H1 (cell line): ENCODE data around the gene TSN. TPM values are rescaled to one million over a fixed set of nuclear protein-coding genes. Genes with fewer than 3 reads are reported as not detected.

Experiments
- CTCF ChIA-PET: fragments of 300-600 bp; sonication (Branson Sonifier 250); formaldehyde crosslinking; loops from one replicate; lab custom pipeline; 2021; ENCODE audit not compliant: partially characterized antibody; lab: Charles Lee
- POLR2A ChIA-PET: fragments of 300-600 bp; sonication (Branson Sonifier 250); formaldehyde crosslinking; loops from one replicate; lab custom pipeline; 2021; ENCODE audit warnings: inconsistent platforms; ENCODE audit not compliant: partially characterized antibody; lab: Charles Lee
- DNase-seq, 2 experiments: peaks; one replicate each; pipeline versions ENCODE4 v3.0.0 to v3.0.0-alpha.2; 2010 to 2022; ENCODE audit warnings: low spot score in 2 of 2, low read depth in 1 of 2, mixed read lengths in 1 of 2
- FAIRE-seq: peaks from 2 replicates; lab custom pipeline; 2011; peaks lifted over from hg19 to GRCh38; lab: Jason Lieb, UNC
- H2AFZ ChIP-seq: 2 replicates; pipeline ENCODE4 v1.8.1; 2012; ENCODE audit warnings: low read length, inconsistent platforms
- H2AK5ac ChIP-seq: 2 replicates; pipeline ENCODE4 v1.6.1; 2013; ENCODE audit warnings: low read depth, low read length
- H2BK120ac ChIP-seq: replicated peaks from 2 replicates; pipeline ENCODE3; 2013; ENCODE audit warnings: low read depth, low read length, inconsistent platforms
- H2BK12ac ChIP-seq: 2 replicates; pipeline ENCODE4 v1.6.1; 2013; ENCODE audit warnings: low read depth, low read length
- H2BK15ac ChIP-seq: 2 replicates; pipeline ENCODE4 v1.6.1; 2013; ENCODE audit warnings: low read length
- H2BK20ac ChIP-seq: 2 replicates; pipeline ENCODE4 v1.6.1; 2013; ENCODE audit warnings: low read length
- H2BK5ac ChIP-seq: 2 replicates; pipeline ENCODE4 v1.6.1; 2013; ENCODE audit warnings: low read depth, low read length
- H3K14ac ChIP-seq: 2 replicates; pipeline ENCODE4 v1.6.1; 2013; ENCODE audit warnings: inconsistent platforms; ENCODE audit not compliant: insufficient read length
- H3K18ac ChIP-seq: 2 replicates; pipeline ENCODE4 v1.6.1; 2013; ENCODE audit warnings: low read length; ENCODE audit errors: extremely low read depth
- H3K23ac ChIP-seq: 2 replicates; pipeline ENCODE4 v1.6.1; 2013; ENCODE audit warnings: inconsistent platforms; ENCODE audit not compliant: insufficient read length
- H3K23me2 ChIP-seq: 2 replicates; pipeline ENCODE4 v1.6.1; 2013; ENCODE audit warnings: low read depth, low read length
- H3K27ac ChIP-seq: 2 replicates; pipeline ENCODE4 v1.6.1; 2011; ENCODE audit warnings: low read depth, low read length, inconsistent platforms
- H3K27me3 ChIP-seq, 4 experiments: replicated peaks in 1 of 4; 1 replicate in 1 of 4; 2 replicates in 3 of 4; pipeline versions ENCODE4 v1.6.1 to v1.8.1; 2011 to 2013; ENCODE audit warnings: low read length in 3 of 4, mild to moderate bottlenecking in 3 of 4, inconsistent platforms in 2 of 4, mixed read lengths in 2 of 4, moderate library complexity in 1 of 4; ENCODE audit not compliant: control insufficient read depth in 3 of 4, insufficient read depth in 3 of 4; ENCODE audit errors: extremely low read depth in 1 of 4
- H3K36me3 ChIP-seq, 4 experiments: 2 replicates each; pipeline versions ENCODE4 v1.6.1 to v1.8.1; 2011 to 2013; ENCODE audit warnings: mild to moderate bottlenecking in 4 of 4, low read length in 3 of 4, moderate library complexity in 2 of 4, control low read depth in 1 of 4, inconsistent platforms in 1 of 4; ENCODE audit not compliant: insufficient read depth in 4 of 4, control insufficient read depth in 2 of 4
- H3K4ac ChIP-seq: replicated peaks from 2 replicates; pipeline ENCODE3; 2013; ENCODE audit warnings: low read length, low read depth, mixed read lengths, inconsistent platforms; ENCODE audit not compliant: insufficient read length
- H3K4me1 ChIP-seq, 4 experiments: replicated peaks in 1 of 4; 1 replicate in 1 of 4; 2 replicates in 3 of 4; pipeline versions ENCODE4 v1.6.1 to v1.8.1; 2011 to 2013; ENCODE audit warnings: low read length in 3 of 4, inconsistent platforms in 2 of 4, mixed read lengths in 1 of 4; ENCODE audit not compliant: insufficient read depth in 4 of 4, control insufficient read depth in 3 of 4
- H3K4me2 ChIP-seq, 2 experiments: 2 replicates each; pipeline versions ENCODE4 v1.6.1 to v1.8.1; 2011 to 2013; ENCODE audit warnings: low read depth in 2 of 2, low read length in 2 of 2, control low read depth in 1 of 2, inconsistent platforms in 1 of 2, mild to moderate bottlenecking in 1 of 2; ENCODE audit not compliant: insufficient read depth in 1 of 2
- H3K4me3 ChIP-seq, 4 experiments: fragments of 200-600, 300-600 bp in 1 of 4; sonication (generic), shearing (Covaris generic), sonication (Bioruptor Twin) in 1 of 4; 2 replicates each; pipeline versions ENCODE4 v1.5.1 to v1.8.1; 2011 to 2016; ENCODE audit warnings: low read length in 4 of 4, low read depth in 3 of 4, control low read depth in 2 of 4, inconsistent platforms in 2 of 4, mild to moderate bottlenecking in 2 of 4, mixed read lengths in 1 of 4, moderate library complexity in 1 of 4; ENCODE audit not compliant: insufficient read depth in 2 of 4; ENCODE audit errors: extremely low read depth in 1 of 4
- H3K56ac ChIP-seq: replicated peaks from 2 replicates; pipeline ENCODE3; 2013; ENCODE audit warnings: low read depth, mild to moderate bottlenecking, mixed read lengths, low read length, inconsistent platforms; ENCODE audit not compliant: insufficient read length
- H3K79me1 ChIP-seq: 2 replicates; pipeline ENCODE4 v1.6.1; 2013; ENCODE audit warnings: low read depth, low read length, control low read depth
- H3K79me2 ChIP-seq, 2 experiments: 2 replicates each; pipeline versions ENCODE4 v1.6.1 to v1.8.1; 2012 to 2013; ENCODE audit warnings: low read length in 2 of 2, mild to moderate bottlenecking in 2 of 2, inconsistent platforms in 1 of 2; ENCODE audit not compliant: insufficient read depth in 2 of 2, control insufficient read depth in 1 of 2
- H3K9ac ChIP-seq, 4 experiments: replicated peaks in 1 of 4; 1 replicate in 1 of 4; 2 replicates in 3 of 4; pipeline versions ENCODE4 v1.6.1 to v1.8.1; 2011 to 2013; ENCODE audit warnings: low read depth in 3 of 4, low read length in 3 of 4, control low read depth in 2 of 4, mild to moderate bottlenecking in 2 of 4, moderate library complexity in 2 of 4, inconsistent platforms in 1 of 4; ENCODE audit errors: extremely low read depth in 1 of 4
- H3K9me3 ChIP-seq, 2 experiments: 2 replicates each; pipeline versions ENCODE4 v1.6.1 to v1.8.1; 2012 to 2013; ENCODE audit warnings: mild to moderate bottlenecking in 2 of 2, moderate library complexity in 2 of 2, control low read depth in 1 of 2, inconsistent platforms in 1 of 2, low read depth in 1 of 2, low read length in 1 of 2, mixed read lengths in 1 of 2; ENCODE audit not compliant: insufficient read depth in 2 of 2
- H4K20me1 ChIP-seq, 2 experiments: replicated peaks in 1 of 2; 2 replicates each; pipeline versions ENCODE3 to v1.8.1; 2011 to 2013; ENCODE audit warnings: inconsistent platforms in 2 of 2, low read length in 2 of 2, mild to moderate bottlenecking in 1 of 2; ENCODE audit not compliant: insufficient read depth in 2 of 2, control insufficient read depth in 1 of 2
- H4K5ac ChIP-seq: 2 replicates; pipeline ENCODE4 v1.6.1; 2013; ENCODE audit warnings: low read length, low read depth, mixed read lengths, inconsistent platforms; ENCODE audit not compliant: insufficient read length
- H4K8ac ChIP-seq: 2 replicates; pipeline ENCODE4 v1.8.0; 2013; ENCODE audit warnings: mild to moderate bottlenecking, moderate library complexity, low read length, inconsistent platforms; ENCODE audit not compliant: insufficient read depth; ENCODE audit errors: extremely low read depth
- H4K91ac ChIP-seq: replicated peaks from 2 replicates; pipeline ENCODE3; 2013; ENCODE audit warnings: low read length, mixed read lengths, inconsistent platforms; ENCODE audit not compliant: insufficient read length
- CBX5 ChIP-seq: fragments of 300-800, 300-1000 bp; sonication (generic); IDR thresholded peaks from 2 replicates; pipeline ENCODE4 v1.7.1; 2016; ENCODE audit warnings: antibody characterized with exemption, low read length, low read depth
- CEBPB ChIP-seq: IDR thresholded peaks from 2 replicates; pipeline ENCODE4 v1.6.1; 2012; ENCODE audit warnings: low read depth, low read length
- GTF2F1 ChIP-seq: IDR thresholded peaks from 2 replicates; pipeline ENCODE4 v1.6.1; 2012; ENCODE audit warnings: low read depth, low read length, improper control_type of control experiment, borderline replicate concordance
- HDAC2 ChIP-seq, 2 experiments: fragments of 300-600 bp in 1 of 2; sonication (generic) in 1 of 2; IDR thresholded peaks; 2 replicates each; pipeline ENCODE4 v1.6.1; 2011 to 2012; ENCODE audit warnings: low read depth in 2 of 2, low read length in 2 of 2, mild to moderate bottlenecking in 2 of 2, moderate library complexity in 2 of 2, borderline replicate concordance in 1 of 2, inconsistent platforms in 1 of 2
- HDAC6 ChIP-seq: IDR thresholded peaks from one replicate; pipeline ENCODE4 v1.7.1; 2012; ENCODE audit warnings: low read depth, mild to moderate bottlenecking, inconsistent platforms, low read length, moderate library complexity
- MAX ChIP-seq: IDR thresholded peaks from 2 replicates; pipeline ENCODE4 v1.6.1; 2012; ENCODE audit warnings: inconsistent platforms
- POLR2A ChIP-seq, 2 experiments: IDR thresholded peaks; 1 replicate in 1 of 2; 2 replicates in 1 of 2; pipeline ENCODE4 v1.6.1; 2011; ENCODE audit warnings: low read depth in 2 of 2, low read length in 2 of 2, mild to moderate bottlenecking in 2 of 2; ENCODE audit errors: control extremely low read depth in 1 of 2
- POU5F1 ChIP-seq: IDR thresholded peaks from 2 replicates; pipeline ENCODE4 v1.6.1; 2011; ENCODE audit warnings: low read depth, mild to moderate bottlenecking, low read length, moderate library complexity
- RAD21 ChIP-seq, 2 experiments: IDR thresholded peaks in 1 of 2; conservative IDR thresholded peaks in 1 of 2; 2 replicates each; pipeline ENCODE4 v1.6.1; 2011; ENCODE audit warnings: low read depth in 2 of 2, low read length in 2 of 2, improper control_type of control experiment in 1 of 2, inconsistent platforms in 1 of 2, mild to moderate bottlenecking in 1 of 2, moderate library complexity in 1 of 2
- RBBP5 ChIP-seq: IDR thresholded peaks from 2 replicates; pipeline ENCODE4 v1.7.1; 2012; ENCODE audit warnings: low read depth, mild to moderate bottlenecking, inconsistent platforms, low read length, moderate library complexity, borderline replicate concordance
- RNF2 ChIP-seq: fragments of 200-900, 300-1000 bp; sonication (generic); IDR thresholded peaks from 2 replicates; pipeline ENCODE4 v1.7.1; 2016; ENCODE audit warnings: borderline replicate concordance, low read depth, mild to moderate bottlenecking, antibody characterized with exemption, low read length; ENCODE audit not compliant: poor library complexity, severe bottlenecking; ENCODE audit errors: missing control alignments
- SAP30 ChIP-seq: fragments of 300-600 bp; sonication (generic); IDR thresholded peaks from 2 replicates; pipeline ENCODE4 v1.7.1; 2012; ENCODE audit warnings: low read length, moderate library complexity, mild to moderate bottlenecking, inconsistent platforms; ENCODE audit not compliant: insufficient read depth, insufficient replicate concordance
- SIN3A ChIP-seq, 2 experiments: IDR thresholded peaks in 1 of 2; conservative IDR thresholded peaks in 1 of 2; 2 replicates each; pipeline ENCODE4 v1.6.1; 2011 to 2012; ENCODE audit warnings: low read length in 2 of 2, improper control_type of control experiment in 1 of 2, low read depth in 1 of 2, mild to moderate bottlenecking in 1 of 2
- WGBS, 2 experiments: shearing (Covaris generic) in 1 of 2; methylation state at CpG; one replicate each; pipeline versions ENCODE4 v1.1.6 to v1.1.7; 2013 to 2015; ENCODE audit warnings: low lambda C conversion rate in 2 of 2, mixed read lengths in 2 of 2, inconsistent platforms in 1 of 2, low coverage in 1 of 2, missing lambda C conversion rate in 1 of 2; ENCODE audit not compliant: insufficient replicate concordance in 2 of 2, insufficient coverage in 1 of 2, insufficient read length in 1 of 2; ENCODE audit errors: extremely low coverage in 1 of 2, missing lambda C conversion rate in 1 of 2; 5-methylcytosine and 5-hydroxymethylcytosine counted together
- polyA plus RNA-seq, 7 experiments: library from polyadenylated mRNA; depleted of rRNA in 3 of 7; stranded (reverse) in 5 of 7; unstranded in 2 of 7; fragments of >200 nt in 5 of 7; fragments of 200-250 nt in 2 of 7; gene quantifications; 1 replicate in 5 of 7; 2 replicates in 1 of 7; 4 replicates in 1 of 7; pipeline versions ENCODE4 v1.2.1 to v1.2.3, GENCODE V29; 2011 to 2013; ENCODE audit warnings: missing spikeins in 2 of 7, mixed read lengths in 2 of 7
- total RNA-seq: library from RNA; stranded (reverse); fragmentation: NEBNext Ultra II Directional; extraction: Animal tissue kit (Norgen Biotek cat#: 25700); gene quantifications from 2 replicates; pipeline ENCODE4 v1.2.1, GENCODE V29; 2021

Gene TSN
- total and polyA plus RNA-seq, 2 of the 8 experiments (the other 6 are each of a cell fraction or from before 2014, with no cell fraction given) = 44.4 to 96.1 TPM

GRCh38 chr2:121716126-121716525 is 39.3 kb upstream of the TSN start:
- Histone ChIP-seq H2AFZ (no peak overlapping the region), H3K4me2 (no peak overlapping the region), H2AK5ac (no peak overlapping the region), H3K23me2 (no peaks in the 10 kb centered on the region), H3K56ac (no peak overlapping the region), H4K8ac (no peak overlapping the region), H3K27me3 (no peaks in the 10 kb centered on the region), H2BK12ac (no peak overlapping the region), H2BK5ac (no peak overlapping the region), H3K9me3 (no peaks in the 10 kb centered on the region), H3K79me2 (no peaks in the 10 kb centered on the region), H3K14ac (no peak overlapping the region), H3K4ac (no peak overlapping the region), H3K27ac (no peak overlapping the region), H3K18ac (no peak overlapping the region), H3K4me1 (no peaks in the 10 kb centered on the region), H2BK15ac (no peak overlapping the region), H3K9ac (no peak overlapping the region), H4K91ac (no peak overlapping the region), H3K36me3 (no peaks in the 10 kb centered on the region), H3K23ac (no peak overlapping the region), H3K4me3 (no peak overlapping the region), H3K79me1 (no peaks in the 10 kb centered on the region), H4K20me1 (peaks cover 0 to 2% of the 10 kb centered on the region in 2 experiments), H2BK120ac (no peak overlapping the region), H2BK20ac (no peak overlapping the region), H4K5ac (no peak overlapping the region)
- ChIA-PET POLR2A (interaction anchor here (1.0 kb wide), 1 partner anchor 34 kb away, joined by 3 read pairs; no protein-coding TSS in a partner anchor), CTCF (interaction anchor here (0.6 to 1.8 kb wide), 4 partner anchors 131 to 619 kb away, joined by 3 read pairs; no protein-coding TSS in a partner anchor)
- DNase-seq (no peak), FAIRE-seq (no peak)
- 85% methylated on average over 1 of the region's 1 CpG; no CpG with 5 or more reads in 1 of the 2 experiments for WGBS, 2 experiments
- TF ChIP-seq POLR2A (IDR thresholded peaks at IDR 0.05; ENCODE audit: control extremely low read depth in 1 of 2, low read depth in 2 of 2, low read length in 2 of 2) = no peak
- no peak for TF ChIP-seq CEBPB
- TF ChIP-seq POU5F1 = no peak
- no peak for TF ChIP-seq RNF2
- TF ChIP-seq SIN3A (conservative IDR thresholded peaks at IDR 0.05 in 1 of 2, IDR thresholded peaks at IDR 0.05 in 1 of 2; ENCODE audit: low read depth in 1 of 2, low read length in 2 of 2) = no peak
- no peak for TF ChIP-seq HDAC6
- TF ChIP-seq RAD21 (IDR thresholded peaks at IDR 0.05 in 1 of 2, conservative IDR thresholded peaks at IDR 0.05 in 1 of 2; ENCODE audit: low read depth in 2 of 2, low read length in 2 of 2) = no peak
- no peak for TF ChIP-seq CBX5
- no peak for TF ChIP-seq MAX
- no peak for TF ChIP-seq HDAC2 (IDR thresholded peaks at IDR 0.05; ENCODE audit: borderline replicate concordance in 1 of 2, low read depth in 2 of 2, low read length in 2 of 2)
- TF ChIP-seq SAP30 = no peak
- TF ChIP-seq GTF2F1 = no peak
- TF ChIP-seq RBBP5 = no peak
